ENCODE measurements around the gene ZNF69. TPM values are rescaled to one million over a fixed set of nuclear protein-coding genes. Genes with fewer than 3 reads are reported as not detected.
"Not testable (repeated sequence)": the region's sequence is repeated elsewhere in the genome, so short reads cannot be mapped to it uniquely, and the experiment has no call there.

The ZNF69 gene
- total and polyA plus RNA-seq, 9 donors: 7.5 to 25.5 (median 13.6) TPM

DNA sequence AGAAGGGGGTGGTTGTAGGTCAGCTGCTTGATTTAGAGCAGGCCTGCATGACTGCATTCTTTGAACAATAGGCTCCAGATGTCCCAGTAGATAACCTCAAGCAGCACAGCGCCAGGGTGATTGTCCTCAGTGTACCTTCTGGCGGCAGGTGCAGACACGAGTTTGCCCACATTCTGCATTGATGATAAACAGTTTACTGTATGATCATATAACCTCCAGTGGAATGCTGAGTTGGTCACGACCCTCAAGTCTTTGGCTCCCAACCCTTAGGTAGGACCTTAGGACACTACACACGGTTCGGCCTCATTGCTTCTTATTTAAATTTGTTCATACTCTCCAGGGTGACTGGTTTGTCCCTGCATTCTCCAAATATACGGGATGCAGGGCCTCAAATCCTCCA is 26.9 kb upstream of the ZNF69 start:
- 95 to 97% (median 96%) methylated on average over 7 of the region's 7 CpGs for WGBS, 3 donors
- intact Hi-C loops (cut with DNase I): no loop called here
- Histone ChIP-seq H3K27ac (no peak overlapping the region), H3K27me3 (no peaks in the 10 kb centered on the region), H3K9me3 (peaks cover 0 to 8% of the 10 kb centered on the region in 2 donors), H3K4me1 (ENCODE audit: insufficient read depth) (no peaks in the 10 kb centered on the region), H3K36me3 (no peaks in the 10 kb centered on the region), H3K4me3 (no peak overlapping the region)
- no peak for DNase-seq
- TF ChIP-seq EP300 (IDR thresholded peaks at IDR 0.05) (no peak), POLR2A (IDR thresholded peaks at IDR 0.05) (no peak)
- TF ChIP-seq, protein P1, sequence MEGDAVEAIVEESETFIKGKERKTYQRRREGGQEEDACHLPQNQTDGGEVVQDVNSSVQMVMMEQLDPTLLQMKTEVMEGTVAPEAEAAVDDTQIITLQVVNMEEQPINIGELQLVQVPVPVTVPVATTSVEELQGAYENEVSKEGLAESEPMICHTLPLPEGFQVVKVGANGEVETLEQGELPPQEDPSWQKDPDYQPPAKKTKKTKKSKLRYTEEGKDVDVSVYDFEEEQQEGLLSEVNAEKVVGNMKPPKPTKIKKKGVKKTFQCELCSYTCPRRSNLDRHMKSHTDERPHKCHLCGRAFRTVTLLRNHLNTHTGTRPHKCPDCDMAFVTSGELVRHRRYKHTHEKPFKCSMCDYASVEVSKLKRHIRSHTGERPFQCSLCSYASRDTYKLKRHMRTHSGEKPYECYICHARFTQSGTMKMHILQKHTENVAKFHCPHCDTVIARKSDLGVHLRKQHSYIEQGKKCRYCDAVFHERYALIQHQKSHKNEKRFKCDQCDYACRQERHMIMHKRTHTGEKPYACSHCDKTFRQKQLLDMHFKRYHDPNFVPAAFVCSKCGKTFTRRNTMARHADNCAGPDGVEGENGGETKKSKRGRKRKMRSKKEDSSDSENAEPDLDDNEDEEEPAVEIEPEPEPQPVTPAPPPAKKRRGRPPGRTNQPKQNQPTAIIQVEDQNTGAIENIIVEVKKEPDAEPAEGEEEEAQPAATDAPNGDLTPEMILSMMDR (IDR thresholded peaks at IDR 0.05): no peak

DNA sequence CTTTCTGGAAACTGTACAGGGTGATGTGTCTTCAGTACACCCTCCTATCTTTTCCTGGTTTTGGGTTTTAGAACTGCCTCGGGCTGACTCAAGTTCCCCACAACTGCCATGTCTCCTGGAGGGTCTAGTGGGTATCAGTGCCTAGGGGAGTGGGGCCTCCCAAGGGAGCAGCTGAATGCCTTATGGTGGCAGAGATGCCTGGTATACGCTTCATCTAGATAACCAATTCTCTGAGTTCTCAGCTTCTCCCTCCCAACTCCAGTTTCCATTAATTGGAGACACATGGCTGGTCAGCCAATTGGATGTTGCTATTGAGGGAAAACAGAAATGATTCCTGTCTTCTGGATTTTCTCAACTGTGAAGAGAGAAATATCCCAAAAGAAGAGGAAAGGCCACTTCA is 26.3 kb upstream of the ZNF69 start:
- Histone ChIP-seq H3K4me1 (ENCODE audit: insufficient read depth) (no peaks in the 10 kb centered on the region), H3K36me3 (no peaks in the 10 kb centered on the region), H3K9me3 (peaks cover 0 to 14% of the 10 kb centered on the region in 2 donors), H3K27me3 (no peaks in the 10 kb centered on the region), H3K4me3 (no peak overlapping the region), H3K27ac (no peak overlapping the region)
- WGBS, 3 donors: 96 to 98% (median 97%) methylated on average over 2 of the region's 2 CpGs
- DNase-seq: no peak
- TF ChIP-seq, protein P1 (IDR thresholded peaks at IDR 0.05): no peak
- TF ChIP-seq POLR2A (IDR thresholded peaks at IDR 0.05) (no peak), EP300 (IDR thresholded peaks at IDR 0.05) (no peak)
- intact Hi-C loops (cut with DNase I): no loop called here

GRCh38 chr19:11867766-11868165 is 19.8 kb upstream of the ZNF69 start:
- H3K4me1 ChIP-seq (ENCODE audit: insufficient read depth); H3K4me3 ChIP-seq; H3K27me3 ChIP-seq; H3K36me3 ChIP-seq; intact Hi-C loops (cut with DNase I); DNase-seq; H3K27ac ChIP-seq: not testable (repeated sequence)
- 79 to 88% (median 86%) methylated on average over 4 of the region's 4 CpGs for WGBS, 3 donors
- H3K9me3 ChIP-seq: peaks cover 3 to 47% of the 10 kb centered on the region in 2 donors

- no peak overlapping the region for H3K4me3 ChIP-seq
- H3K9me3 ChIP-seq: peaks cover 3 to 43% of the 10 kb centered on the region in 2 donors
- TF ChIP-seq, protein P1 (IDR thresholded peaks at IDR 0.05): no peak
- TF ChIP-seq EP300 (IDR thresholded peaks at IDR 0.05) (no peak), POLR2A (IDR thresholded peaks at IDR 0.05) (no peak)
- intact Hi-C loops (cut with DNase I): no loop called here
- H3K36me3 ChIP-seq: no peaks in the 10 kb centered on the region
- H3K27ac ChIP-seq: no peak overlapping the region
- no peaks in the 10 kb centered on the region for H3K4me1 ChIP-seq (ENCODE audit: insufficient read depth)
- WGBS, 3 donors: 93 to 98% (median 97%) methylated on average over 8 of the region's 8 CpGs
- no peaks in the 10 kb centered on the region for H3K27me3 ChIP-seq
- no peak for DNase-seq
Measured at GRCh38 chr19:11868188-11868587, 19.4 kb upstream of the ZNF69 start.

GRCh38 chr19:11872624-11873023 is 15.0 kb upstream of the ZNF69 start:
- TF ChIP-seq, protein P1 (IDR thresholded peaks at IDR 0.05): no peak
- TF ChIP-seq POLR2A (IDR thresholded peaks at IDR 0.05) (no peak), EP300 (IDR thresholded peaks at IDR 0.05) (no peak)
- WGBS, 3 donors: 94 to 98% (median 96%) methylated on average over 9 of the region's 9 CpGs
- no peaks in the 10 kb centered on the region for H3K4me1 ChIP-seq (ENCODE audit: insufficient read depth)
- no peaks in the 10 kb centered on the region for H3K36me3 ChIP-seq
- H3K27ac ChIP-seq: no peak overlapping the region
- DNase-seq: no peak
- no peak overlapping the region for H3K4me3 ChIP-seq
- peaks cover 3 to 21% of the 10 kb centered on the region in 2 donors for H3K9me3 ChIP-seq
- intact Hi-C loops (cut with DNase I): no loop called here
- no peaks in the 10 kb centered on the region for H3K27me3 ChIP-seq
